HTERT RPE-1 (cell line): ENCODE measurements around the gene SCARB1.

Experiments used
- in situ Hi-C: fragments of 300-500 bp; cut with MboI; formaldehyde crosslinking; loops from 4 replicates; pipeline ENCODE4 v1.14.3; 2020; ENCODE audit warnings: low sequenced_read_pairs

SCARB1 gene

GRCh38 chr12:124824195-124824594, 39.5 kb downstream of the SCARB1 start:
- in situ Hi-C loops, result no loop called here

- in situ Hi-C loops, result no loop called here
Observed at GRCh38 chr12:124823272-124823970, 40.2 kb downstream of the SCARB1 start.

GRCh38 chr12:124822218-124822617, 41.4 kb downstream of the SCARB1 start:
- in situ Hi-C loops, result no loop called here

- in situ Hi-C loops, result no loop called here
Observed at GRCh38 chr12:124821252-124822200, 42.1 kb downstream of the SCARB1 start.

- in situ Hi-C loops, result no loop called here
Observed at GRCh38 chr12:124820199-124820598, 43.5 kb downstream of the SCARB1 start.

- in situ Hi-C loops, result no loop called here
Observed at GRCh38 chr12:124819525-124819924, 44.1 kb downstream of the SCARB1 start.

GRCh38 chr12:124819080-124819479, 44.6 kb downstream of the SCARB1 start:
- in situ Hi-C loops, result no loop called here

- in situ Hi-C loops, result no loop called here
Observed at GRCh38 chr12:124817076-124818000, 46.3 kb downstream of the SCARB1 start.

GRCh38 chr12:124816295-124816854, 47.3 kb downstream of the SCARB1 start:
- in situ Hi-C loops, result no loop called here

- in situ Hi-C loops, result no loop called here
Observed at GRCh38 chr12:124814741-124815613, 48.7 kb downstream of the SCARB1 start.

- in situ Hi-C loops, result no loop called here
Observed at GRCh38 chr12:124813782-124814181, 49.9 kb downstream of the SCARB1 start.

GRCh38 chr12:124812979-124813378, 50.7 kb downstream of the SCARB1 start:
- in situ Hi-C loops, result no loop called here

- in situ Hi-C loops, result no loop called here
Observed at GRCh38 chr12:124812356-124812755, 51.3 kb downstream of the SCARB1 start.

- in situ Hi-C loops, result no loop called here
Observed at GRCh38 chr12:124811633-124812032, 52.0 kb downstream of the SCARB1 start.

GRCh38 chr12:124809878-124810277, 53.8 kb downstream of the SCARB1 start:
- in situ Hi-C loops, result no loop called here

GRCh38 chr12:124809391-124809790, 54.3 kb downstream of the SCARB1 start:
- in situ Hi-C loops, result no loop called here

GRCh38 chr12:124808272-124808671, 55.4 kb downstream of the SCARB1 start:
- in situ Hi-C loops, result no loop called here

GRCh38 chr12:124805876-124806668, 57.6 kb downstream of the SCARB1 start:
- in situ Hi-C loops, result no loop called here

- in situ Hi-C loops, result no loop called here
Observed at GRCh38 chr12:124805050-124805449, 58.6 kb downstream of the SCARB1 start.
